ENCODE measurements around the gene F12.
A peak's percentile ranks its signal among the peaks of the same experiment; 100 is the strongest.

The F12 gene

DNA sequence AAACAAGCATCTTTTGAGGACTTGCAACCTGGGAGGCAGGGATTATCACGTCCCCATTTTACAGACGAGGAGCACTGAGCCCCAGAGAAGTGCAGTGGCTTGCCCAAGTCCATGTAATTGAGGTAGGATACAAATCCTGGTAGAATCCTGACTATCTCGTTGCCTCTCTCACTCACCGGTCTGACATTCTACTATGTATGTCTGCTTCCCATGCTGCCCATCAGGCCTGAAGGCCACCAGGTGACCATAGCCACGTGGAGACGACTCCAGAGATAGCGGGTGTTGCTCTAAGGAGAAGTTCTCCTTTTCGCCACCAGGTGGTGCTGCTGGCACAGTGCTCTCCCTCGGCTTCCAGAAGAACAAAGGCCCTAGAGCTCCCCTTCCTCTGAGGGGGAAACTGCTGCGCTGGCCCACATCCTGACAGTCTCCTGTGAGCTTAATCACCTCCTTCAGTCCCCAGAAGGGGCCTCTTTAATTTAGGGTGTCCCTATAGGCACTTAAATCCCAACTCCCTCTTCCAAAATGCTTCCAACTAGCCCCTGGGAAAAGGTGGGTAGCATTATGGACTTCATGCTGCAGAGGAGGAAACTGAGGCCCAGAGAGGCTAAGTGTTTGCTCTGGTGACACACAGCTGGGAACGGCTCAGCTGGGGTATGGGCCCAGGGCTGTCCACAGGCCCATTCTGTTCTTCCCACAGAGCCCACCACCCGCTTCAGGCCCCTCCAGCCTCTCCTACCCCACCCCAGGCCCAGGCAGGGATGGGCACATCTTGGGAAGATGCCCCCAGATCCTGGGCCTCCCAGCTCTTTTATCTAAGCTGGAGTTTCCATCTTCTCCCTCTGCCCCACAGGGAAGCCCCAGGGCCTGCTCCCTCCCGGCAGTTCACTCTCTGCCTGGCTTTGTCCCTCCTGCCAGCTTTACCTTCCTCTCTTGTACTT is 18.7 kb downstream of the F12 start:
- H3K4me3 ChIP-seq: peak overlapping the region in 3 of 10 experiments; percentile 4 to 25 (median 5); a peak in 3 of 20 replicates
- no peaks in the 10 kb centered on the region for H3K36me3 ChIP-seq
- peak overlapping the region in 10 of 11 experiments; percentile 44 to 78 (median 62); a peak in 21 of 22 replicates for H3K27ac ChIP-seq
- H3K9me3 ChIP-seq (replicated peaks in 1 of 11): no peaks in the 10 kb centered on the region
- H4K20me1 ChIP-seq: peaks cover 0 to 15% (median 0%) of the 10 kb centered on the region in 11 experiments; a peak in 3 of 22 replicates
- peaks cover 57 to 87% (median 83%) of the 10 kb centered on the region in 10 experiments for H3K4me1 ChIP-seq
- H3K27me3 ChIP-seq: 0 out of 22 replicates have a peak, but pooled peaks cover 0 to 5% (median 0%) of the 10 kb centered on the region in 11 experiments
- no peak for TF ChIP-seq Cebpa-rat (IDR thresholded peaks at IDR 0.05)
- peak overlapping the region in 10 of 11 experiments; percentile 14 to 69 (median 58); a peak in 18 of 22 replicates for H3K9ac ChIP-seq
- peak overlapping the region; percentile 71 to 93 (median 85) for H3K4me2 ChIP-seq

DNA sequence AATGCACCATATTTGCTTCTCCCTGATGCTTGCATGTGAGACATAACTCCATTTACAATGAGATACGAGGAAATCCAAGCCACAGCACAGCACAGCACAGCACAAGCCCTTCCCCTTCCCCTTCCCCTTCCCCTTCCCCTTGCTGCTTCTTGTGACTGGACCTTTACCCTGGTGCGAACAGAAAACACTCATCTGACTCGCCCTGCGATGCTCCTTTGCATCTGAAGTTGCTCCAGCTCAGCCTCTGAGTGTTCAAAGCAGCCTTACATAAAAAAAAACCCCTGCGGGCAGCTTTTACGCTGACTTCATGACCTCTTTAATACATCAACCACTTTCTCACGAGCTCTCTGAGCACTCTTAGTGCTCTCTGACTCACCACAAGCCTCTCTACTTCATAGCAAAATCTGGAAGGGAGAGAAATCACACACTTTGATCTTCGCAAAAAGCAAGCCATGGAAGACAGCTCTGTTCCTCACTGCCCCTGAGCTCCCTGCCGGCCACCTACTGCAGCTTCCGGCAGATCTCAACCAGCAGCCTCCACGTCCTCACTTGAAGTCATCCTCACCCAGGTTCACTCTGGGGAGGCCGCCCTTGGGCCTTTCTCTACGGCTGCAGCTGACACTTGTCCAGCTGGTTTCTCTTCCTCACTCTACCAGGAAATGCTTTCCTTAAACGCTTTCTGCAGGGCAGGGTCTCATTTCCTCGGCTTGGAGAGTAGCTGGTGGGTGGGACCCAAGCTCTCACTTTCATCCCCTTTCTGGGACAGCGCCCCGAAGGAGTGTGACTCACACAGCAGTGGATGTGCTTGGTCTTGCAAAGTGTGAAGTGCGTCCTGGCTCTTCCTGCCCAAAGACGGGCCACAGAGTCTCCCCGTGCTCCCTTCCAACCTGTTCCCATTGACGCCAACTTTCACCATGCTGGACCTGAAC is 19.9 kb downstream of the F12 start:
- no peaks in the 10 kb centered on the region for H3K9me3 ChIP-seq (replicated peaks in 1 of 11)
- H3K4me1 ChIP-seq: peaks cover 62 to 95% (median 89%) of the 10 kb centered on the region in 10 experiments
- H3K27me3 ChIP-seq: 0 out of 22 replicates have a peak, but pooled peaks cover 0 to 5% (median 0%) of the 10 kb centered on the region in 11 experiments
- peak overlapping the region in 10 of 11 experiments; percentile 14 to 69 (median 58); a peak in 18 of 22 replicates for H3K9ac ChIP-seq
- H4K20me1 ChIP-seq: peaks cover 0 to 15% (median 0%) of the 10 kb centered on the region in 11 experiments; a peak in 3 of 22 replicates
- no peaks in the 10 kb centered on the region for H3K36me3 ChIP-seq
- no peak for TF ChIP-seq Cebpa-rat (IDR thresholded peaks at IDR 0.05)
- peak overlapping the region in 10 of 11 experiments; percentile 44 to 78 (median 62); a peak in 21 of 22 replicates for H3K27ac ChIP-seq
- H3K4me2 ChIP-seq: peak overlapping the region; percentile 71 to 93 (median 85)
- peak overlapping the region in 5 of 10 experiments; percentile 1 to 25 (median 5); a peak in 5 of 20 replicates for H3K4me3 ChIP-seq

DNA sequence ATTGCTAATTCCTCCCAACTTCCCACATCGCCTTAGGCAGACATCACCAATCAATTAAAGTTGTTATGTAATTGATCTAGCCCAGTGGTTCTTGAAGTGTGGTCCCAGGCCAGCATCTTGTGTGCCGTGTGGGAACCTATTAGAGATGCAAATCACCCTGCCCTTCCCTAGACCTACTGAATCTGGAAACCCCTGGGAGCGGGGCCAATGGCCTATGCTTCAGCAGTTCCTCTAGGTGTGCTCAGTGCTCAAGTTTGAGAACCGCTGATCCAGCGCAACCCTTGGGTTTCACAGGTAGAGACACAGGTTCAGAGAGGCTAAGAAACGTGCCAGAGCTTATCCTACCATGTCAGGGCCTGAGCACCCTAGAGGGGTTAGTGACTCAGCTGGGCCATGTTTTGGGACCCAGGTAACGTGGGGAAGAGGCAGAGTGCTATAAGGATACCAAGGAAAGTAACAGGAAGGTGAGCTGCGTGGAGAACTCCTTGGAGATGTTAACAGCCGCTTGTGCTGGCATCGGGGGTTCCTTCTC is 20.8 kb downstream of the F12 start:
- Histone ChIP-seq H3K27ac (peak overlapping the region in 9 of 11 experiments; percentile 17 to 78 (median 60); a peak in 11 of 22 replicates), H3K4me1 (peaks cover 54 to 87% (median 80%) of the 10 kb centered on the region in 10 experiments), H3K9ac (peak overlapping the region in 8 of 11 experiments; percentile 4 to 69 (median 41); a peak in 6 of 22 replicates), H3K9me3 (replicated peaks in 1 of 11) (no peaks in the 10 kb centered on the region), H3K27me3 (peaks cover 0 to 10% (median 0%) of the 10 kb centered on the region in 11 experiments; a peak in 1 of 22 replicates), H3K4me3 (0 out of 20 replicates have a peak overlapping the region, but pooled peaks of 1 of the 10 experiments have one; percentile 1), H3K4me2 (peak overlapping the region; percentile 71 to 93 (median 85)), H3K36me3 (no peaks in the 10 kb centered on the region), H4K20me1 (peaks cover 0 to 15% (median 0%) of the 10 kb centered on the region in 11 experiments; a peak in 3 of 22 replicates)
- no peak for TF ChIP-seq Cebpa-rat (IDR thresholded peaks at IDR 0.05)

DNA sequence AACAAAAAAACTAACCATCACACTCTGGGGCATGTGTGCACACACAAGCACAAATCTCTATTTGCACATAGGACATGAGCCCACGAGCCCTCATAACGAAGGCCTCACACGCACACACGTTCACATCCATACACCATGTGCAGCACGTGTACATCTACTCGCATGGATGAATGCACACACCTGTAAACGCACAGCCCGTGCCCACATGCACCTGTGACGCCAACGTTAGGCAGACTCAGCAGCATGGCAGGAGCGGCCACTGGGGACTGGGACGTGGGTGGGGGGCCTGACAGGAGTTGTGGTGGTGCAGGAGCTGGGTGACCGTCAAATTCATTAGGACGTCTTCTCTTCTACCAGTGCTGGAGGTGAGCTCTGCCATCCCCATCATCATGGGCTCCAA is 22.0 kb downstream of the F12 start:
- Histone ChIP-seq H3K36me3 (no peaks in the 10 kb centered on the region), H3K4me2 (peak overlapping the region in 9 of 11 experiments; percentile 38 to 93 (median 72); a peak in 17 of 22 replicates), H3K27ac (no peak overlapping the region), H3K9me3 (replicated peaks in 1 of 11) (no peaks in the 10 kb centered on the region), H3K9ac (no peak overlapping the region), H3K4me3 (no peak overlapping the region), H4K20me1 (peaks cover 0 to 15% (median 0%) of the 10 kb centered on the region in 11 experiments; a peak in 3 of 22 replicates), H3K4me1 (peaks cover 49 to 85% (median 76%) of the 10 kb centered on the region in 10 experiments), H3K27me3 (peaks cover 0 to 10% (median 0%) of the 10 kb centered on the region in 11 experiments; a peak in 1 of 22 replicates)
- no peak for TF ChIP-seq Cebpa-rat (IDR thresholded peaks at IDR 0.05)

DNA sequence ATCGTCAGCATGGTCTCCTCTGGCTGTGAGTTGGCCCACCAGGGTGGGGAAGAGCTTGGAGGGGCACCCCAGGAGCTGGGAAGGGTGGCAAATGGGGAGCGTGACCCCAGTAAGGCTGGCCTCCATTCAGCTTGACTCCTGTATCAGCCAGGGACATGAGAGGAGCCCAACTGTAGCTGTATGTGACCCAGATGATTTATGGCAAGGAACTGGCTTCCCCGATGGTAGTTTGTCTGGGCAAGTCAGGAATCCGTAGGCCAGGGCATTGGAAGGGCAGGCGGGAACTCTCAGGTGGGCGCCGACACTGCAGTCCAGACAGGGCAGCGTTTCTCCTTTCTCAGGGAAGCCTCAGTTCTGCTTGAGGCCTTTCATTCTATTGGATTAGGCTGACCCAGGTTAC is 22.8 kb downstream of the F12 start:
- TF ChIP-seq Cebpa-rat (IDR thresholded peaks at IDR 0.05): no peak
- H3K9me3 ChIP-seq (replicated peaks in 1 of 11): no peaks in the 10 kb centered on the region
- H4K20me1 ChIP-seq: peaks cover 0 to 15% (median 0%) of the 10 kb centered on the region in 11 experiments; a peak in 3 of 22 replicates
- H3K4me3 ChIP-seq: no peak overlapping the region
- no peak overlapping the region for H3K27ac ChIP-seq
- H3K4me2 ChIP-seq: peak overlapping the region in 10 of 11 experiments; percentile 48 to 93 (median 71); a peak in 19 of 22 replicates
- H3K9ac ChIP-seq: 0 out of 22 replicates have a peak overlapping the region, but pooled peaks of 1 of the 11 experiments have one; percentile 10
- no peaks in the 10 kb centered on the region for H3K36me3 ChIP-seq
- peaks cover 50 to 86% (median 80%) of the 10 kb centered on the region in 10 experiments for H3K4me1 ChIP-seq
- H3K27me3 ChIP-seq: peaks cover 0 to 10% (median 0%) of the 10 kb centered on the region in 11 experiments; a peak in 1 of 22 replicates

DNA sequence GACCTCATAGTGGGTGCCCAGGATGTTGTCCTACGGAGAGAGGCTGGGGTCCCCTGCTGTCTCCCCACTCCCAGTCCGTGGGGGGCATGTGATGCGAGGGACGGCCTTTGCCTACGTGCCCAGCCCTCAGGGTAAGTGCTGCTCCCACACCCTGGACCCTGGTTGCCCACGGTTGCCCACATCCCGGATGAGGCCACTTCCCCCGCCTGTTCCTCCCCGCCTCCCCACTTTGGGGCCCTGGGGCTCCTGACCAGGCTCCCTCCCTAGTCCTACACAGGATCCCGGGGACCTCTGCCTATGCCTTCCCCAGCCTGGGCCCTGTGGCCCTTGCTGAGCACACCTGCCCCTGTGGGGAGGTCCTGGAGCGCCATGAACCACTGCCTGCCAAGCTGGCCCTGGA is 23.6 kb downstream of the F12 start:
- H3K36me3 ChIP-seq: no peaks in the 10 kb centered on the region
- no peaks in the 10 kb centered on the region for H3K9me3 ChIP-seq (replicated peaks in 1 of 11)
- TF ChIP-seq Cebpa-rat (IDR thresholded peaks at IDR 0.05): no peak
- H3K4me2 ChIP-seq: peak overlapping the region; percentile 16 to 93 (median 70); a peak in 21 of 22 replicates
- H3K27me3 ChIP-seq: peaks cover 0 to 10% (median 0%) of the 10 kb centered on the region in 11 experiments; a peak in 1 of 22 replicates
- peaks cover 0 to 15% (median 0%) of the 10 kb centered on the region in 11 experiments; a peak in 3 of 22 replicates for H4K20me1 ChIP-seq
- H3K27ac ChIP-seq: no peak overlapping the region
- peaks cover 45 to 84% (median 77%) of the 10 kb centered on the region in 10 experiments for H3K4me1 ChIP-seq
- no peak overlapping the region for H3K9ac ChIP-seq
- H3K4me3 ChIP-seq: no peak overlapping the region

DNA sequence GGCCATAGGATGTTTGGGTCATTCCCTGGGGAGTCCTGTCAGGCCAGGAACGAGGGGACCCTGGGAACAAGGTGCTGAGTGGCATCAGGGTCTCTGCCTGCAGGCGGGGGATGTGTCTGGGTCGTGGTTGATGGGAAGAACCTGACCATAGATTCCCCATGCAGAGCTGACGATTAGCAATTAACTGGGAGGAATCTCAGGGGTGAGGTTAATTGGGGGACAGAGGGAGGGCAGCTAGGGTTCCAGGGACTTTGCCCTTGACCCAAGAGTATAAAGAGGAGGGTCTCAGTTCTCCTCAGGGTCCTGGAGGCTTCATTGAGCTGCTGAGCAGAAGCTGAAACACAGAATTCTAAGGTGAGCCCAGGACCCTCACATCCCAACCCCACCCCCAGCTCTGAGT is 25.2 kb downstream of the F12 start, which contains the start of gene SLC34A1:
TSS of gene SLC34A1 (plus strand) at position 301 of the 400 bp plus-strand sequence. CDS start 1,308 bp downstream, outside the sequence.
- peaks cover 35 to 82% (median 74%) of the 10 kb centered on the region in 10 experiments for H3K4me1 ChIP-seq
- peak within 1 kb of the TSS in 9 of 11 experiments; percentile 16 to 93 (median 69); a peak in 10 of 22 replicates for H3K4me2 ChIP-seq
- no peak within 1 kb of the TSS for H3K27ac ChIP-seq

More for the DNA sequence above, 25.2 kb downstream of the F12 start, which contains the start of gene SLC34A1:
- no peak within 1 kb of the TSS; a peak in 1 of 22 replicates for H3K9ac ChIP-seq
- H3K9me3 ChIP-seq (replicated peaks in 1 of 11): no peaks in the 10 kb centered on the region
- peaks cover 0 to 10% (median 0%) of the 10 kb centered on the region in 11 experiments; a peak in 1 of 22 replicates for H3K27me3 ChIP-seq
- H3K4me3 ChIP-seq: no peak within 1 kb of the TSS
- no peaks in the 10 kb centered on the region for H3K36me3 ChIP-seq
- H4K20me1 ChIP-seq: peaks cover 0 to 4% (median 0%) of the 10 kb centered on the region in 11 experiments; a peak in 2 of 22 replicates
- TF ChIP-seq Cebpa-rat (IDR thresholded peaks at IDR 0.05): no peak
